HG03520 (cell line): ENCODE data around the gene FMC1.
"Not testable (repeated sequence)": the region's sequence is repeated elsewhere in the genome, so short reads cannot be mapped to it uniquely, and the experiment has no call there.

Experiments used
- ATAC-seq: cut with Tn5 transposase; IDR thresholded peaks from one replicate; pipeline ENCODE4 v1.9.1; 2021; ENCODE audit warnings: mild to moderate bottlenecking, moderate library complexity; ENCODE audit not compliant: unreplicated experiment

FMC1 gene

GRCh38 chr7:139341058-139341775 lies at the start of gene FMC1:
TSS of gene FMC1 (plus strand) at chr7:139341337. CDS start at chr7:139341385, 48 bp downstream.
- peak; percentile 41 for ATAC-seq

GRCh38 chr7:139292821-139293220 lies 48.3 kb upstream of the FMC1 start:
- no peak for ATAC-seq

- ATAC-seq, result no peak
Measured at GRCh38 chr7:139293534-139293933, 47.6 kb upstream of the FMC1 start.

- no peak for ATAC-seq
Measured at GRCh38 chr7:139294241-139294640, 46.9 kb upstream of the FMC1 start.

- ATAC-seq, result no peak
Measured at GRCh38 chr7:139294951-139295575, 46.1 kb upstream of the FMC1 start.

- ATAC-seq, result no peak
Measured at GRCh38 chr7:139297795-139298194, 43.3 kb upstream of the FMC1 start.

GRCh38 chr7:139299296-139299695 lies 41.8 kb upstream of the FMC1 start:
- no peak for ATAC-seq

GRCh38 chr7:139300390-139300789 lies 40.7 kb upstream of the FMC1 start:
- no peak for ATAC-seq

- ATAC-seq, result no peak
Measured at GRCh38 chr7:139304517-139304916, 36.6 kb upstream of the FMC1 start.

- no peak for ATAC-seq
Measured at GRCh38 chr7:139317939-139318505, 23.1 kb upstream of the FMC1 start.

- ATAC-seq, result no peak
Measured at GRCh38 chr7:139321071-139321745, 19.9 kb upstream of the FMC1 start.

GRCh38 chr7:139324709-139325108 lies 16.4 kb upstream of the FMC1 start:
- not testable (repeated sequence) for ATAC-seq

GRCh38 chr7:139328375-139328774 lies 12.8 kb upstream of the FMC1 start:
- no peak for ATAC-seq

- no peak for ATAC-seq
Measured at GRCh38 chr7:139329119-139329518, 12.0 kb upstream of the FMC1 start.

GRCh38 chr7:139330333-139331030 lies 10.7 kb upstream of the FMC1 start:
- no peak for ATAC-seq

GRCh38 chr7:139332697-139333359 lies 8.3 kb upstream of the FMC1 start:
- ATAC-seq, result no peak

- ATAC-seq, result not testable (repeated sequence)
Measured at GRCh38 chr7:139333443-139333842, 7.7 kb upstream of the FMC1 start.

- ATAC-seq, result no peak
Measured at GRCh38 chr7:139334399-139335150, 6.6 kb upstream of the FMC1 start.

GRCh38 chr7:139339025-139339424 lies 2.1 kb upstream of the FMC1 start:
- no peak for ATAC-seq

GRCh38 chr7:139339698-139340036 lies 1.5 kb upstream of the FMC1 start:
- ATAC-seq, result no peak
